ENCODE data around the gene LRBA.

DNA sequence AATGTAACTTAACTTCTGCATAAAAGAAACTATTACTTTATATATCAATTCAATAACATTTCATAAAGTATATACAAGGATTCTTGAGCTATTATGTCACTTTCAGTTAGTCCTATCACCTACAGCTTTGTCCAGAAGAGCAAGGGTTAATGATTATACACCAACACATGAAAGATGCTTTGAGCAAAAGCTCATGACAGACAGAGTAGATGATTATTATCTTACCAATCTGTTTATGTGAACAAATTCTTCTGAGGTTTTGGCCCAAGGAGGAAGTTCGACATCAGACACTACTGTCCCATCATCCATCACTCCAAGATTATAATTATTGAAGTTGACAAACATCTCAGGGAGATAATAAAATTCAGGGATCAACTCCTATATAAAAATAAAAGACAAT, 599.9 kb downstream of the LRBA start:
- TF ChIP-seq, protein P1, sequence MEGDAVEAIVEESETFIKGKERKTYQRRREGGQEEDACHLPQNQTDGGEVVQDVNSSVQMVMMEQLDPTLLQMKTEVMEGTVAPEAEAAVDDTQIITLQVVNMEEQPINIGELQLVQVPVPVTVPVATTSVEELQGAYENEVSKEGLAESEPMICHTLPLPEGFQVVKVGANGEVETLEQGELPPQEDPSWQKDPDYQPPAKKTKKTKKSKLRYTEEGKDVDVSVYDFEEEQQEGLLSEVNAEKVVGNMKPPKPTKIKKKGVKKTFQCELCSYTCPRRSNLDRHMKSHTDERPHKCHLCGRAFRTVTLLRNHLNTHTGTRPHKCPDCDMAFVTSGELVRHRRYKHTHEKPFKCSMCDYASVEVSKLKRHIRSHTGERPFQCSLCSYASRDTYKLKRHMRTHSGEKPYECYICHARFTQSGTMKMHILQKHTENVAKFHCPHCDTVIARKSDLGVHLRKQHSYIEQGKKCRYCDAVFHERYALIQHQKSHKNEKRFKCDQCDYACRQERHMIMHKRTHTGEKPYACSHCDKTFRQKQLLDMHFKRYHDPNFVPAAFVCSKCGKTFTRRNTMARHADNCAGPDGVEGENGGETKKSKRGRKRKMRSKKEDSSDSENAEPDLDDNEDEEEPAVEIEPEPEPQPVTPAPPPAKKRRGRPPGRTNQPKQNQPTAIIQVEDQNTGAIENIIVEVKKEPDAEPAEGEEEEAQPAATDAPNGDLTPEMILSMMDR (IDR thresholded peaks at IDR 0.05; ENCODE audit: borderline replicate concordance, extremely low read depth, low read length, poor library complexity, severe bottlenecking), result no peak
- TF ChIP-seq EZH2 (IDR thresholded peaks at IDR 0.05; ENCODE audit: borderline replicate concordance, low read depth, low read length, severe bottlenecking), result no peak
